Mammary epithelial cell (primary cell): Measurements from ENCODE around the gene RBM43.

Experiments
- EZH2 ChIP-seq: IDR thresholded peaks from 2 replicates; pipeline ENCODE4 v1.6.1; 2012; ENCODE audit warnings: low read length, inconsistent platforms, borderline replicate concordance
- TF ChIP-seq, protein P1 (sequence below), 2 donors: IDR thresholded peaks in 1 of 2; conservative IDR thresholded peaks in 1 of 2; 2 replicates each; pipeline ENCODE4 v1.5.1; 2011 to 2012; ENCODE audit warnings: inconsistent platforms in 2 of 2, low read length in 2 of 2, mild to moderate bottlenecking in 2 of 2, control low read depth in 1 of 2, low read depth in 1 of 2; ENCODE audit not compliant: insufficient read depth in 1 of 2; ENCODE audit errors: extremely low read depth in 1 of 2

DNA sequence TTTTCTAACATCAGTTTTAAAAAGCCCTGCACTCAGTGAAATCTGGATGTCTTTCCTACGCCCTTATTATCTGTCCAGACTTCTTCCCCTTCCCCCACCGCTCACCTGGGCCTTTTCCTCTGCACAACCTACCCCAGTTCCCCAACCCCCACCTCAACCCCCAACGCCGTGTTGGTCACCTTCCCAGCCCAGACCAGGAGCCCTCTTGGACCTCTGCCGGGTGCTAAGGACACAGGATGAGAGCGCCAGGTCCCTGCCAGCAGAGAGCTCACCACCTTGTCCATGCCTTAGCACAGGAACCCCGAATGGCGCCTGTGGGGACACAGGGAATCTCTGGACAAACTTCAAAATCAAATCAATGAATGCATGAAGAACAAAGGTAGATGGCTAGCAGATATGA is 966 bp upstream of the RBM43 start:
- TF ChIP-seq, protein P1, sequence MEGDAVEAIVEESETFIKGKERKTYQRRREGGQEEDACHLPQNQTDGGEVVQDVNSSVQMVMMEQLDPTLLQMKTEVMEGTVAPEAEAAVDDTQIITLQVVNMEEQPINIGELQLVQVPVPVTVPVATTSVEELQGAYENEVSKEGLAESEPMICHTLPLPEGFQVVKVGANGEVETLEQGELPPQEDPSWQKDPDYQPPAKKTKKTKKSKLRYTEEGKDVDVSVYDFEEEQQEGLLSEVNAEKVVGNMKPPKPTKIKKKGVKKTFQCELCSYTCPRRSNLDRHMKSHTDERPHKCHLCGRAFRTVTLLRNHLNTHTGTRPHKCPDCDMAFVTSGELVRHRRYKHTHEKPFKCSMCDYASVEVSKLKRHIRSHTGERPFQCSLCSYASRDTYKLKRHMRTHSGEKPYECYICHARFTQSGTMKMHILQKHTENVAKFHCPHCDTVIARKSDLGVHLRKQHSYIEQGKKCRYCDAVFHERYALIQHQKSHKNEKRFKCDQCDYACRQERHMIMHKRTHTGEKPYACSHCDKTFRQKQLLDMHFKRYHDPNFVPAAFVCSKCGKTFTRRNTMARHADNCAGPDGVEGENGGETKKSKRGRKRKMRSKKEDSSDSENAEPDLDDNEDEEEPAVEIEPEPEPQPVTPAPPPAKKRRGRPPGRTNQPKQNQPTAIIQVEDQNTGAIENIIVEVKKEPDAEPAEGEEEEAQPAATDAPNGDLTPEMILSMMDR (conservative IDR thresholded peaks at IDR 0.05 in 1 of 2, IDR thresholded peaks at IDR 0.05 in 1 of 2; ENCODE audit: extremely low read depth in 1 of 2, insufficient read depth in 1 of 2, low read depth in 1 of 2, low read length in 2 of 2), result no peak
- TF ChIP-seq EZH2, result no peak
